ENCODE results near the gene CNGA1. TPM values are rescaled to one million over a fixed set of nuclear protein-coding genes. Genes with fewer than 3 reads are reported as not detected.
A peak's percentile ranks its signal among the peaks of the same experiment; 100 is the strongest.

The CNGA1 gene
- not detected for polyA plus RNA-seq (2013, experiment 1 of 2; ENCODE audit: insufficient read length)
- not detected for polyA plus RNA-seq (2013, experiment 2 of 2; ENCODE audit: insufficient read length)

GRCh38 chr4:48016141-48017107, at the start of gene CNGA1, which contains the start of gene NIPAL1:
CNGA1 (minus strand) TSS chr4:48016681; CDS start chr4:47952689, 63,992 bp downstream.
NIPAL1 (plus strand) TSS chr4:48016772; CDS start chr4:48016840, 68 bp downstream.
- DNase-seq, result peak; percentile 37

- no peak for DNase-seq
Observed at GRCh38 chr4:48065587-48066052, 49.1 kb upstream of the CNGA1 start.

GRCh38 chr4:48064349-48064748, 47.9 kb upstream of the CNGA1 start:
- no peak for DNase-seq

- no peak for DNase-seq
Observed at GRCh38 chr4:48058617-48059530, 42.4 kb upstream of the CNGA1 start.

GRCh38 chr4:48051078-48051477, 34.6 kb upstream of the CNGA1 start:
- DNase-seq, result no peak

- DNase-seq, result no peak
Observed at GRCh38 chr4:48049483-48049882, 33.0 kb upstream of the CNGA1 start.

- DNase-seq, result no peak
Observed at GRCh38 chr4:48047896-48048295, 31.4 kb upstream of the CNGA1 start.

- DNase-seq, result no peak
Observed at GRCh38 chr4:48047421-48047844, 31.0 kb upstream of the CNGA1 start.

- DNase-seq, result no peak
Observed at GRCh38 chr4:48046059-48046458, 29.6 kb upstream of the CNGA1 start.

GRCh38 chr4:48044298-48044697, 27.8 kb upstream of the CNGA1 start:
- DNase-seq, result no peak

- no peak for DNase-seq
Observed at GRCh38 chr4:48043504-48043903, 27.0 kb upstream of the CNGA1 start.

GRCh38 chr4:48042979-48043461, 26.5 kb upstream of the CNGA1 start:
- no peak for DNase-seq

GRCh38 chr4:48041535-48042137, 25.2 kb upstream of the CNGA1 start:
- DNase-seq, result no peak

GRCh38 chr4:48039561-48039960, 23.1 kb upstream of the CNGA1 start:
- DNase-seq, result no peak

GRCh38 chr4:48038666-48039065, 22.2 kb upstream of the CNGA1 start:
- DNase-seq, result no peak

GRCh38 chr4:48037117-48037462, 20.6 kb upstream of the CNGA1 start:
- DNase-seq, result no peak

GRCh38 chr4:48035952-48036351, 19.5 kb upstream of the CNGA1 start:
- no peak for DNase-seq

GRCh38 chr4:48033825-48034413, 17.4 kb upstream of the CNGA1 start:
- DNase-seq, result peak; percentile 2

- DNase-seq, result no peak
Observed at GRCh38 chr4:48033412-48033811, 16.9 kb upstream of the CNGA1 start.

GRCh38 chr4:48032721-48033120, 16.2 kb upstream of the CNGA1 start:
- no peak for DNase-seq

GRCh38 chr4:48031802-48032525, 15.5 kb upstream of the CNGA1 start:
- peak; percentile 11 for DNase-seq
